ENCODE measurements around the gene OR6C75.
"Not testable (repeated sequence)": the region's sequence is repeated elsewhere in the genome, so short reads cannot be mapped to it uniquely, and the experiment has no call there.

The OR6C75 gene

DNA sequence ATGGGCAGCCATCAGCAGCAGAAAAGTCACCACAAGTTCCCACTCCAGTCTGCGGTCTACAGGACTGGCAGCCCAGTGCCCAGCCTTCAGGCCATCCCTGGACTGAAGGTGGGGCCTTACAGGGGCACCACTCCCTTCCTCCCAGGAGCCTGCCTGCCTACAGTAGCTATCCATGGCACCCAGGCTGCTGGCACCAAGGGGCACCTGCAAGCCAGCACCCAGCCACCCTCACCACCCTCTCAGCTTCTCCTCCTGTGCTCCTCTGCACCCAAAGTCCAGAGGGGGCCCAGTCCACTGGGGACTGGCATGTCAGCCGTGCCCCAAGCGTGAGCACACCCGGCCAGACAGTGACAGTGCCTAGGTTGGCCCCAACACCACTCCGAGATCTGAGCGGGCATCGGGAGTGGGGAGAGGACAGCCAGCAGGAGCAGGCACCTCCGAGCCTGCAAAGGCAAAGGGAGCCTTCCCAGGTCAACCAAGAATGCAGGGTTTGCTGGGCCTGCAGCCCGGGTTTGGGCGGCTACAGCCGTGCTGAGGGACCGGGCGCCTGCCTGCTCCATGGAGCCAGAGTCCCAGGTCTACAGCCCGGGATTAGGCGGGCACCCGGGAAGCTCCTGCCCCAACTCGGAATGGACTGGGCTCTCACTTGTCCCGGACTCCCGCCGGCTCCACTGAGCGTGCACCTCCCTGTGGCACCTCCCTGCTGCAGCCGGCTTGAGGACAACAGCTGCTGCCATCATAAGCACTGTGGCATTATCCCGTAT, 29.4 kb downstream of the OR6C75 start:
- H3K4me1 ChIP-seq (ENCODE audit: control insufficient read depth in 5 of 5, insufficient read depth in 5 of 5, low read length in 5 of 5): no peaks in the 10 kb centered on the region
- H3K4me3 ChIP-seq (ENCODE audit: low read depth in 1 of 5, low read length in 5 of 5): no peak overlapping the region
- no peaks in the 10 kb centered on the region for H3K9me3 ChIP-seq (ENCODE audit: control insufficient read depth in 5 of 5, low read length in 5 of 5)

DNA sequence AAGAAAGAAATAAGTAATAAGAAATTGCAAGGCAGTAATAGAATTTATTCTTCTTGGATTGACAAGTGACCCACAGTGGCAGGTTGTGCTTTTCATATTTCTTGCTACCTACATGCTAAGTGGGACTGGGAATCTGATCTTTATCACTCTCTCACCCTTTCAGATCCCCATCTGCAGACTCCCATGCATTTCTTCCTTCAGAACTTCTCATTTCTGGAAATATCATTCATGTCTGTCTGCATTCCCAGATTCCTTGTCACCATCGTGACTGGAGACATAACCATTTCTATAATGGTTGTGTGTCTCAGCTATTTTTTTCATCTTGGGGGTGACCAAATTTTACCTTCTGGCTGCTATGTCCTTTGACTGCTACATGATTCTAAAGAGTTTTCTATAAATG, 33.6 kb downstream of the OR6C75 start:
- Histone ChIP-seq H3K36me3 (ENCODE audit: control insufficient read depth in 5 of 5, insufficient read depth in 5 of 5, low read length in 5 of 5) (no peaks in the 10 kb centered on the region), H3K9ac (ENCODE audit: low read length in 5 of 5) (no peak overlapping the region), H3K4me3 (ENCODE audit: low read depth in 1 of 5, low read length in 5 of 5) (no peak overlapping the region), H3K4me1 (ENCODE audit: control insufficient read depth in 5 of 5, insufficient read depth in 5 of 5, low read length in 5 of 5) (no peaks in the 10 kb centered on the region), H3K27ac (ENCODE audit: low read depth, low read length) (no peak overlapping the region), H3K9me3 (ENCODE audit: control insufficient read depth in 5 of 5, low read length in 5 of 5) (no peaks in the 10 kb centered on the region), H3K27me3 (ENCODE audit: control insufficient read depth in 5 of 5, insufficient read depth in 4 of 5, low read length in 5 of 5) (peaks cover 0 to 4% (median 0%) of the 10 kb centered on the region in 5 donors)

More for the DNA sequence above, 29.4 kb downstream of the OR6C75 start:
- H3K27me3 ChIP-seq (ENCODE audit: control insufficient read depth in 5 of 5, insufficient read depth in 4 of 5, low read length in 5 of 5): peaks cover 0 to 4% (median 0%) of the 10 kb centered on the region in 5 donors
- no peaks in the 10 kb centered on the region for H3K36me3 ChIP-seq (ENCODE audit: control insufficient read depth in 5 of 5, insufficient read depth in 5 of 5, low read length in 5 of 5)
- H3K9ac ChIP-seq (ENCODE audit: low read length in 5 of 5): no peak overlapping the region
- no peak overlapping the region for H3K27ac ChIP-seq (ENCODE audit: low read depth, low read length)

DNA sequence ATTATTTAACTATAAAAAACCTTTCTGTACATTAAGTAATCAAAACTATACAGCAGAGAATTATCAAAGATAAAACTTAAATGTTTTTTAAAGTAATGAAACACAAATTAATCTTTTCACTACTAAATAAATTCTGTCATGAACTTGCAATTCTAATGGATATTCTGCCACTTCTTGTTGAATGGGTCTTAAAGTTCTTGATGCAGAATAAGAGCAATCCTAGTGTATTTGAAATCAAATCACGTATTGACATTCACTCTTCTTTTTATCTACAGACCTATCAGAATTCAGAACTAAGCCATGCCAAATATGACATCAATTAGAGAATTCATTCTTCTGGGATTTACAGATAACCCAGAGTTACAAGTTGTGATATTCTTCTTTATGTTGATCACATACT, 37.5 kb downstream of the OR6C75 start, which contains the start of gene OR6C65:
Gene OR6C65, plus strand, starts transcription at position 301 of the 400 bp plus-strand sequence. Its CDS starts 0 bp downstream, at position 301.
- Histone ChIP-seq H3K4me3 (ENCODE audit: low read depth in 1 of 5, low read length in 5 of 5) (no peak within 1 kb of the TSS), H3K36me3 (ENCODE audit: control insufficient read depth in 5 of 5, insufficient read depth in 5 of 5, low read length in 5 of 5) (no peaks in the 10 kb centered on the region), H3K27me3 (ENCODE audit: control insufficient read depth in 5 of 5, insufficient read depth in 4 of 5, low read length in 5 of 5) (no peaks in the 10 kb centered on the region), H3K4me1 (ENCODE audit: control insufficient read depth in 5 of 5, insufficient read depth in 5 of 5, low read length in 5 of 5) (no peaks in the 10 kb centered on the region), H3K27ac (ENCODE audit: low read depth, low read length) (no peak within 1 kb of the TSS), H3K9me3 (ENCODE audit: control insufficient read depth in 5 of 5, low read length in 5 of 5) (no peaks in the 10 kb centered on the region), H3K9ac (ENCODE audit: low read length in 5 of 5) (no peak within 1 kb of the TSS)

DNA sequence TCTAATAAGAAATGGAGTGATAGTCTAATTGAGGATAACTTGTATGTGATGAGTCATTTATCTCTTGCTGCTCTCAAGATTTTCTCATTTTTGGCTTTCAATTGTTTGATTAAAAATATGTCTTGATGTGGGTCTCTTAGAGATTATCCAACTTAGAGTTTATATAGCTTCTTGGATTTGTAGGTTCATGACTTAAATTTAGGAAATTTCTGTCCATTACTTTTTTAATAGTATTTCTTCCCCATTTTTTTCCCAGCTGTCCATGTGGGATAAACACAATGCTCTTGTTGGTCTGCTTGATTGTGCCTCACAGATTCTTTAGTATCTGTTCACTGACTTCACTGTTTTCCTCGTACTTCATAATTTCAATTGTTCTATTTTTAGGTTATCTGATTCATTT, 45.1 kb downstream of the OR6C75 start:
- H3K9ac ChIP-seq (ENCODE audit: low read length in 5 of 5): no peak overlapping the region
- H3K27me3 ChIP-seq (ENCODE audit: control insufficient read depth in 5 of 5, insufficient read depth in 4 of 5, low read length in 5 of 5): no peaks in the 10 kb centered on the region
- no peak overlapping the region for H3K27ac ChIP-seq (ENCODE audit: low read depth, low read length)
- no peaks in the 10 kb centered on the region for H3K36me3 ChIP-seq (ENCODE audit: control insufficient read depth in 5 of 5, insufficient read depth in 5 of 5, low read length in 5 of 5)
- peaks cover 0 to 6% (median 3%) of the 10 kb centered on the region in 5 donors for H3K9me3 ChIP-seq (ENCODE audit: control insufficient read depth in 5 of 5, low read length in 5 of 5)
- H3K4me3 ChIP-seq (ENCODE audit: low read depth in 1 of 5, low read length in 5 of 5): no peak overlapping the region
- no peaks in the 10 kb centered on the region for H3K4me1 ChIP-seq (ENCODE audit: control insufficient read depth in 5 of 5, insufficient read depth in 5 of 5, low read length in 5 of 5)

DNA sequence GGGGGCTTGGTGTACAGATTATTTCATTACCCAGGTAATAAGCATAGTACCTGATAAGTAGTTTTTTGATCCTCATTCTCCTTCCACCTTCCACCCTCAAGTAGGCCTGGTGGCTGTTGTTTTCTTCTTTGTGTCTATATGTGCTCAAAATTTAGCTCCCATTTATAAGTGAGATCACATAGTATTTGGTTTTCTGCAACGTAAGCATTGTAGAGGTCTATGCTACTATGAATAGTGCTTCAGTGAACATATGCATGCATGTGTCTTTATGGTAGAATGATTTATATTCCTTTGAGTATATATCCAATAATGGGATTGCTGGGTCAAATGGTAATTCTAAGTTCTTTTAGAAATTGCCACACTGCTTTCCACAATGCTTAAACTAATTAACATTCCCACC, 46.4 kb downstream of the OR6C75 start:
- not testable (repeated sequence) for H3K4me3 ChIP-seq (ENCODE audit: low read depth in 1 of 5, low read length in 5 of 5)

DNA sequence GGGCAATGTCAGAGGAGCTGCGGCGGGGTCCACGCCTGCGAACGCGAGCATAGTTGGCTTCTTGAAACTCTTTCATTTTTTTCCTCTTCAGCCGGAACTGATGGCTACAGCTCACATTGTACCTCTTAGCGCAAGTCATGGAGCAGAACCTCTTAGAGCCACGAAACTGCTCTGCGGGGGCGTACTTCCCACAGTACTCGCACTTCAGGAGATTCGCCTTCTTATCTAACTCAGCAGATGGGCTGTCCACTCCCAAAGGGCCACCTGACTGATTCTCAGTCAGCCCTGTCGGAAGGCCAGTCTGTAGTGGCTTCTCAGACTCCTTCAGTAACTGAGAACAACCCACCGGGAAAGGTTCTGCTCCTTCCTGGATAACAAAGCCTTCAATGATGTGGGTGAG, 49.4 kb downstream of the OR6C75 start:
- not testable (repeated sequence) for H3K27me3 ChIP-seq (ENCODE audit: control insufficient read depth in 5 of 5, insufficient read depth in 4 of 5, low read length in 5 of 5); H3K9ac ChIP-seq (ENCODE audit: low read length in 5 of 5); H3K27ac ChIP-seq (ENCODE audit: low read depth, low read length); H3K4me1 ChIP-seq (ENCODE audit: control insufficient read depth in 5 of 5, insufficient read depth in 5 of 5, low read length in 5 of 5); H3K36me3 ChIP-seq (ENCODE audit: control insufficient read depth in 5 of 5, insufficient read depth in 5 of 5, low read length in 5 of 5); H3K4me3 ChIP-seq (ENCODE audit: low read depth in 1 of 5, low read length in 5 of 5); H3K9me3 ChIP-seq (ENCODE audit: control insufficient read depth in 5 of 5, low read length in 5 of 5)

More for the DNA sequence above, 46.4 kb downstream of the OR6C75 start:
- not testable (repeated sequence) for H3K27ac ChIP-seq (ENCODE audit: low read depth, low read length); H3K9me3 ChIP-seq (ENCODE audit: control insufficient read depth in 5 of 5, low read length in 5 of 5); H3K4me1 ChIP-seq (ENCODE audit: control insufficient read depth in 5 of 5, insufficient read depth in 5 of 5, low read length in 5 of 5); H3K9ac ChIP-seq (ENCODE audit: low read length in 5 of 5); H3K36me3 ChIP-seq (ENCODE audit: control insufficient read depth in 5 of 5, insufficient read depth in 5 of 5, low read length in 5 of 5); H3K27me3 ChIP-seq (ENCODE audit: control insufficient read depth in 5 of 5, insufficient read depth in 4 of 5, low read length in 5 of 5)

DNA sequence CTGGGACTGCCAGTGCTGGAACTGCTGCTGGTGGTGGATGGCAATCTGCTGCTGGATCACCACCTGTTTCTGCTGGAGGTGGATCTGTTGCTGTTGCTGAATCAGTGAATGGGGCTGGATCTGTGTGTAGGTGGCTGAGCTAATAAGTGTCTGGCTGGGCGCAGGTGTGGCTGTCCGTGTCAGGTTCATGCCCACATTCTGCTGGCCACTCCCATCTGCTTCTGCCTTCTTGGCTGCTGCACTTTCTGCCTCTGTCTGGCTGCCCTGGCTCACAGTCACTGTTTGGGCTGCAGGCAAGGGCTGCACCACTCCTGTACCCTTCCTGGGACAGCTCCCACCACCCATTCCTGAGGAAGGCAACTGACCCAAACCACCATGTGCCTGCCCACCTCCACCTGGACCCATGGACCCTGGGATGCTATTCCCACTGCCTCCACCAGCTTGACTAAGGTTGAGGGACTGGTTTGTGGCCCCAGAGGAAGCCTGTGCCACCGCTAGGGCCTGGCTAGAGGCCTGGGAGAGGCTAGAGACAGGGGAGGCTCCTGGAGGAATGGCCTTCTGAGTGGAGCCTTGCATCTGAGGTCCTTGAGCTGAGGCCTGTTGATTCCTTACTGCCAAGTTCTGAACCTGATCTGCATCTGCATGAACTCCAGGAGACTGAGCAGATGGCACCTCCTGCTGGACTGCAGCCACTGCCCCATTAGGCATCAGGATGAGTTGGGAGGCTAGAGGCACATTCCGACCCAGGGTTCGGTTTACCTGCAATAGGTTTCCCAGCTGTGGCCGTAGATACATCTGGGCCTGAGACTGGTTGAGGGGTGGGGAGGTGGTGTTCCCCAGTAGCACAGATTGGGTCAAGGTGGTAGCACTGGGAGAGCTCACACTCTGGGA, 51.0 kb downstream of the OR6C75 start:
- not testable (repeated sequence) for H3K27ac ChIP-seq (ENCODE audit: low read depth, low read length); H3K36me3 ChIP-seq (ENCODE audit: control insufficient read depth in 5 of 5, insufficient read depth in 5 of 5, low read length in 5 of 5); H3K4me3 ChIP-seq (ENCODE audit: low read depth in 1 of 5, low read length in 5 of 5); H3K9me3 ChIP-seq (ENCODE audit: control insufficient read depth in 5 of 5, low read length in 5 of 5); H3K27me3 ChIP-seq (ENCODE audit: control insufficient read depth in 5 of 5, insufficient read depth in 4 of 5, low read length in 5 of 5); H3K4me1 ChIP-seq (ENCODE audit: control insufficient read depth in 5 of 5, insufficient read depth in 5 of 5, low read length in 5 of 5); H3K9ac ChIP-seq (ENCODE audit: low read length in 5 of 5)

DNA sequence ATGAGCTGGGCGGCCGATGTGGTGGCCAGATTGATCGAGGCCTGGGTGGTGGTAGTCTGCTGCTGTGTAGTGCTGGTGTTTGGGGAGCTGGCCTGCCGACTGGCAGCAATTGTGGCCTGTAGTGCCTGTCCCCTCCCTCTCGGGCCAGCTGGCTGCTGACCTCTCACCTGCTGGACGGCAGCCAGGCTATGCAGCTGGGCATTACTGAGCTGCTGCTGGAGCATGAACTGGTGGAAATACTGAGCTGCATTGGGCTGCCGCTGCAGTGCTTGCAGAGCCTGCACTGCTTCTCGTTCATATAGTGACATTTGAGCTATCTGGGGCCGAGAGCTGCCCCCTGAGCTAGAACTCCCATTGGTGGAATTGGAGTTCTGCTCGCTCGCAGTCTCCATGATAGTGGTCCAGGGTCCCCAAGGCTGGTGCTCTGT, 51.6 kb downstream of the OR6C75 start:
- not testable (repeated sequence) for H3K27me3 ChIP-seq (ENCODE audit: control insufficient read depth in 5 of 5, insufficient read depth in 4 of 5, low read length in 5 of 5); H3K9ac ChIP-seq (ENCODE audit: low read length in 5 of 5); H3K9me3 ChIP-seq (ENCODE audit: control insufficient read depth in 5 of 5, low read length in 5 of 5); H3K27ac ChIP-seq (ENCODE audit: low read depth, low read length); H3K4me1 ChIP-seq (ENCODE audit: control insufficient read depth in 5 of 5, insufficient read depth in 5 of 5, low read length in 5 of 5); H3K36me3 ChIP-seq (ENCODE audit: control insufficient read depth in 5 of 5, insufficient read depth in 5 of 5, low read length in 5 of 5)
- peak overlapping the region in 1 of 5 donors; percentile 46 for H3K4me3 ChIP-seq (ENCODE audit: low read depth in 1 of 5, low read length in 5 of 5)

DNA sequence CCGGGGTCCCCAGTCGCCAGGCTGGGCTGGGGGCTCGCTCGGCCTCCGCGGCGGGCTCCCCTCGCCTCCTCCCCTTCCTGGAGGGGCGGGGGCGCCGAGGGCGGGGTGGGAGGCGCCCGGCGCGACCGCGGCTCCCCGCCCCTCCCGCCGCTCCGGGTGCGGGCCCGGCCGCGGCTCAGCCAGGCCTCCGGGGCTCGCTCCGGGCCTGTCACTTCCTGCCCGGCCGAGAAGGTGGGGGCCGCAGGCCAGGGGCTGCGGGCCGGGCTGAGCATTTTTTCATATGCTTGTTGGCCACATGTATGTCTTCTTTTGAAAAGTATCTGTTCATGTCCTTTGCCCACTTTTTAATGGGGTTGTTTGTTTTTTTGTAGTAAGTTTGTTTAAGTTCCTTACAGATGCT, 52.1 kb downstream of the OR6C75 start:
- H3K4me3 ChIP-seq (ENCODE audit: low read depth in 1 of 5, low read length in 5 of 5): peak overlapping the region in 2 of 5 donors; percentile 11 to 46

DNA sequence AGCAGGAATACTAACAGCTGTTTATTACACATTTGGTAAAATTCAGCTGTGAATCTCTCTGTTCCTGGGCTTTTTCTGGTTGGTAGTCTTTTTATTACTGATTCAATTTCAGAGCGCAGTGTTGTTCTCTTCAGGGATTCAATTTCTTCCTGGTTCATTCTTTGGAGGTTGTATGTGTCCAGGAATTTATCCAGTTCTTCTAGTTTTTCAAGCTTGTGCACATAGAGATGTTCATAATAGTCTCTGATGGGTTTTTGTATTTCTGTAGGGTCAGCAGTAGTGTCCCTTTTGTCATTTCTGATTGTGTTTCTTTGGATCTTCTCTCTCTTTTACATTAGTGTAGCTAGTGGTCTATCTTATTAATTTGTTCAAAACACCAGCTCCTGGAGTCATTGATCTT, 54.2 kb downstream of the OR6C75 start:
- no peak overlapping the region for H3K27ac ChIP-seq (ENCODE audit: low read depth, low read length)
- no peak overlapping the region for H3K4me3 ChIP-seq (ENCODE audit: low read depth in 1 of 5, low read length in 5 of 5)

More for the DNA sequence above, 52.1 kb downstream of the OR6C75 start:
- not testable (repeated sequence) for H3K27ac ChIP-seq (ENCODE audit: low read depth, low read length); H3K9me3 ChIP-seq (ENCODE audit: control insufficient read depth in 5 of 5, low read length in 5 of 5); H3K27me3 ChIP-seq (ENCODE audit: control insufficient read depth in 5 of 5, insufficient read depth in 4 of 5, low read length in 5 of 5); H3K4me1 ChIP-seq (ENCODE audit: control insufficient read depth in 5 of 5, insufficient read depth in 5 of 5, low read length in 5 of 5); H3K36me3 ChIP-seq (ENCODE audit: control insufficient read depth in 5 of 5, insufficient read depth in 5 of 5, low read length in 5 of 5)
- peak overlapping the region in 1 of 5 donors; percentile 39 for H3K9ac ChIP-seq (ENCODE audit: low read length in 5 of 5)

More for the DNA sequence above, 54.2 kb downstream of the OR6C75 start:
- no peak overlapping the region for H3K9ac ChIP-seq (ENCODE audit: low read length in 5 of 5)
- peaks cover 0 to 3% (median 0%) of the 10 kb centered on the region in 5 donors for H3K4me1 ChIP-seq (ENCODE audit: control insufficient read depth in 5 of 5, insufficient read depth in 5 of 5, low read length in 5 of 5)
- no peaks in the 10 kb centered on the region for H3K36me3 ChIP-seq (ENCODE audit: control insufficient read depth in 5 of 5, insufficient read depth in 5 of 5, low read length in 5 of 5)
- H3K27me3 ChIP-seq (ENCODE audit: control insufficient read depth in 5 of 5, insufficient read depth in 4 of 5, low read length in 5 of 5): no peaks in the 10 kb centered on the region
- H3K9me3 ChIP-seq (ENCODE audit: control insufficient read depth in 5 of 5, low read length in 5 of 5): no peaks in the 10 kb centered on the region

Measured in subcutaneous abdominal adipose tissue (tissue), 5 donors.